ENCODE measurements around the gene THUMPD2. TPM values are rescaled to one million over a fixed set of nuclear protein-coding genes. Genes with fewer than 3 reads are reported as not detected.

Gene THUMPD2
- total RNA-seq, 1 donor from 2014 or later = 5.0 TPM

DNA sequence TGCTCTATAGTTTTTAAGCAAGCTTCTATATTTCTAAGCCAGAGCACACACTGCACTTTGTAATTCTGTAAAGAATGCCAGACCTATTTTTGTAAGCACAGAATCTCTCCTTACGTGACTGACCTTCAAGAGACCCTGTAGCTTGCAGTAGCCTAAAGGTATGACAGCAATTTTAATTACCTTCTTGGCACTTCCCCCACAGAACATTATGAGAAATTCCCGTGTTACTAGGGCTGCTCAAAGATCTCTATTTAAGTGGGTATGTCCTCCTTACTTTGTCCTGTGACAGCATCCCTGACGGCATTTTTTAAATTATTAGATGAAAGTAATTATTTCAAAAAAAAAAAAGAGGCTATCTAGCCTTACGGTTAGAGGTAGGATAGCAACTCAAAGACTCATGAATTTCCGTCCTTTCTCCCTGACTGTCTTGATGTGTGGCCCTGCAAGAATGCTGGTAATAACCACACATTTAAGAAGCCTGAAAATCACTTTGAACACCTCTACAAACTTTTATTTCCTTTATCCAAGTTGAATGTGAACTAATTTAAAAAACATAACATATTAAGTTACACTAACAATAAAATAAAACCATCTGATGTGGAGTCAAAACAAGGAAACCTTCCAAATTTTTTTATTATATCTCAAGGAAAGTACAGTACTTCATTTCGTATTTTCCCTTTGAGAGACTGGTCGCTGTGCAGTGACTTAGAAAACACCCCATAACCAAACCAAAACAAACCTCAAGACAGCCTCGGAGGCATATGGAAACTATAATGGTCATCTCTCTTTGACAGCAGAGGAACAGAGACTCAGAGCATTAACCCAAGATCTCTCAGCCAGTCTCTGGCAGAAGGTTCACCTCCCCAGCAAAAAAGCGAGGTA lies 54.9 kb downstream of the THUMPD2 start:
- H3K36me3 Mint-ChIP-seq (ENCODE audit: low read depth, unreplicated experiment) = no peaks in the 10 kb centered on the region
- no peaks in the 10 kb centered on the region for H3K9me3 Mint-ChIP-seq (ENCODE audit: unreplicated experiment)
- no peak overlapping the region for H3K4me3 Mint-ChIP-seq (ENCODE audit: unreplicated experiment)
- no peak for DNase-seq (ENCODE audit: low spot score)
- H3K27ac Mint-ChIP-seq (ENCODE audit: unreplicated experiment) = no peak overlapping the region
- peaks cover 3% of the 10 kb centered on the region for H3K4me1 Mint-ChIP-seq (ENCODE audit: unreplicated experiment)
- peaks cover 1% of the 10 kb centered on the region for H3K27me3 Mint-ChIP-seq (ENCODE audit: unreplicated experiment)
- TF ChIP-seq, protein P1, sequence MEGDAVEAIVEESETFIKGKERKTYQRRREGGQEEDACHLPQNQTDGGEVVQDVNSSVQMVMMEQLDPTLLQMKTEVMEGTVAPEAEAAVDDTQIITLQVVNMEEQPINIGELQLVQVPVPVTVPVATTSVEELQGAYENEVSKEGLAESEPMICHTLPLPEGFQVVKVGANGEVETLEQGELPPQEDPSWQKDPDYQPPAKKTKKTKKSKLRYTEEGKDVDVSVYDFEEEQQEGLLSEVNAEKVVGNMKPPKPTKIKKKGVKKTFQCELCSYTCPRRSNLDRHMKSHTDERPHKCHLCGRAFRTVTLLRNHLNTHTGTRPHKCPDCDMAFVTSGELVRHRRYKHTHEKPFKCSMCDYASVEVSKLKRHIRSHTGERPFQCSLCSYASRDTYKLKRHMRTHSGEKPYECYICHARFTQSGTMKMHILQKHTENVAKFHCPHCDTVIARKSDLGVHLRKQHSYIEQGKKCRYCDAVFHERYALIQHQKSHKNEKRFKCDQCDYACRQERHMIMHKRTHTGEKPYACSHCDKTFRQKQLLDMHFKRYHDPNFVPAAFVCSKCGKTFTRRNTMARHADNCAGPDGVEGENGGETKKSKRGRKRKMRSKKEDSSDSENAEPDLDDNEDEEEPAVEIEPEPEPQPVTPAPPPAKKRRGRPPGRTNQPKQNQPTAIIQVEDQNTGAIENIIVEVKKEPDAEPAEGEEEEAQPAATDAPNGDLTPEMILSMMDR (IDR thresholded peaks at IDR 0.05; ENCODE audit: unreplicated experiment) = no peak

DNA sequence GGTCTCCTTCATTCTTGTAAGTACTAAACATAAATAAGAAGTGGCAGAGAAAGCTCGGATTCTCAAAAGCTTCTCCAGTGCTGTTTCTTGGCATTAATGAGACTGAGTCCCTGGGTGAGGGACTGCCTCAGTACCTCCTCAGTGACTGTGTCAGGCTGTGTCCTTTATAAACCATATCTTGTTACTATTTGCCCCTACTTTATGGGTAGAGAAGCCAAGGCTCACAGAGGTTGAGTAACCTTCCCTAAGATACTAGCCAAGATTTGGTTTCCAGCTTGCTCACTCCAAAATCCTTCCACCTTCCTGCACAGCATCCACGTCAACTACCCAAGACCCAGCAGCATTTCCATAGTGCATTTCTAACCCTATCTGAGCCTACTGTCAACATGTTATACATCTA lies 55.6 kb downstream of the THUMPD2 start:
- Mint-ChIP-seq H3K4me3 (ENCODE audit: unreplicated experiment) (no peak overlapping the region), H3K27me3 (ENCODE audit: unreplicated experiment) (peaks cover 1% of the 10 kb centered on the region), H3K36me3 (ENCODE audit: low read depth, unreplicated experiment) (no peaks in the 10 kb centered on the region), H3K27ac (ENCODE audit: unreplicated experiment) (no peak overlapping the region), H3K9me3 (ENCODE audit: unreplicated experiment) (no peaks in the 10 kb centered on the region), H3K4me1 (ENCODE audit: unreplicated experiment) (peaks cover 3% of the 10 kb centered on the region)
- TF ChIP-seq, protein P1 (IDR thresholded peaks at IDR 0.05; ENCODE audit: unreplicated experiment) = no peak
- no peak for DNase-seq (ENCODE audit: low spot score)

DNA sequence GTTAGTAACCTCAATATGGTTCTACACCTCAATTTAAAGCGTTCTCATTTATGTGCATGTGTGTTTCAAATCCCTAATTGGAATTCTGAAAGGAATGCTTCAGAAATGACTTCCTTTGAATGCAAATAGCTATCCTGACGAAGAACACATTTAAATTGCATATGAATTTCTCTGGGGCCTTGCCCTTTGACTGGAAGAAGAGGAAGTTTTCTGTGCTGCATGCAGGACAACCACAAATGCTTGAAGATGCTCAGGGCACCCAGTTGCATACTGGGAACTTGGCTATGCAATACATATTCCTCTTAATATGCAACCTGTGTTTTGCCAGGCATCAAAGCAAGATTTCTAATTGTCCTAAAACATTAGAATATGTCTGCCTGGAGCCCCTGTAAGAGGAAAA lies 58.1 kb downstream of the THUMPD2 start:
- no peak for DNase-seq (ENCODE audit: low spot score)
- no peak overlapping the region for H3K27ac Mint-ChIP-seq (ENCODE audit: unreplicated experiment)
- no peaks in the 10 kb centered on the region for H3K4me1 Mint-ChIP-seq (ENCODE audit: unreplicated experiment)
- no peaks in the 10 kb centered on the region for H3K36me3 Mint-ChIP-seq (ENCODE audit: low read depth, unreplicated experiment)
- H3K4me3 Mint-ChIP-seq (ENCODE audit: unreplicated experiment) = no peak overlapping the region
- no peaks in the 10 kb centered on the region for H3K9me3 Mint-ChIP-seq (ENCODE audit: unreplicated experiment)
- peaks cover 1% of the 10 kb centered on the region for H3K27me3 Mint-ChIP-seq (ENCODE audit: unreplicated experiment)
- TF ChIP-seq, protein P1 (IDR thresholded peaks at IDR 0.05; ENCODE audit: unreplicated experiment) = no peak

DNA sequence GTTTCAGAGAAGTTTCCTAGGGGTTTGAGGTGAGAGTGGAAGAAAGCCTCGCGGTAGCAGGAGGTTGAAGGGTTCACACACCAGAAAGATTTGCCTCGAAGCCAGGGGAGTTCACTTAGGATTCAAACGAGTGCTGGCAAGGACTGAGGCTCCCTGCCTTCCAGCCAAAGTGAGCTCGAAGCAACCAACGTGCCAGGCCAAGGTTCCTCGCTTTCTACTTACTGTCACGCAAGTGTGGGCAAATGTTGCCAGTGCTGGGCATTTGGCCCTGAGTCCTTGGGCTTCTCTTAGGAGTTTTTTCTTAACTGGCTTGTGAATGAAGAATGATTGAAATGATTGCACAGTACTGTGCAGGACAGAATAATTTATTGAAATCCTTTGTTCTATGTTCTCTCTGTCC lies 59.7 kb downstream of the THUMPD2 start:
- Mint-ChIP-seq H3K27ac (ENCODE audit: unreplicated experiment) (no peak overlapping the region), H3K36me3 (ENCODE audit: low read depth, unreplicated experiment) (no peaks in the 10 kb centered on the region), H3K4me1 (ENCODE audit: unreplicated experiment) (no peaks in the 10 kb centered on the region), H3K27me3 (ENCODE audit: unreplicated experiment) (no peaks in the 10 kb centered on the region), H3K9me3 (ENCODE audit: unreplicated experiment) (no peaks in the 10 kb centered on the region), H3K4me3 (ENCODE audit: unreplicated experiment) (no peak overlapping the region)
- TF ChIP-seq, protein P1 (IDR thresholded peaks at IDR 0.05; ENCODE audit: unreplicated experiment) = no peak
- DNase-seq (ENCODE audit: low spot score) = no peak

DNA sequence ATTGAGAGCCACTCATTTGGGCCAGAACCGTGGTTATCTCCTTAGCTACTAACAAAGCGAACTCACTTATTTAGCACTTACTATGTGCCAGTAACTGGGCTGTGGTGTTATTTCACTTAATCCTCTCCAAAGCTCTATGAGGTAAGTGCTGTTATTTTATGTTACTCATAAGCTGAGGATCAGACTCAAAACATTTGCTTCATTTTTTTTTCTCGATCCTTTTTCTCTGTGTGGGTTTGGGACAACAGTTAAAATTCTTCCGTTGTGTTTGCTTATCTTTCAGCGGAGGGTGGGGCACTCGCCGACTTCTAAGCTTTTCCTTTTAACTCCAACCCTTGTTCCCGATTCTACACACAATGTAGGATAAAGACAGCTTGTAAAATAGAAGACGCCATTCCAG lies 60.6 kb downstream of the THUMPD2 start:
- no peak overlapping the region for H3K27ac Mint-ChIP-seq (ENCODE audit: unreplicated experiment)
- H3K36me3 Mint-ChIP-seq (ENCODE audit: low read depth, unreplicated experiment) = no peaks in the 10 kb centered on the region
- no peaks in the 10 kb centered on the region for H3K9me3 Mint-ChIP-seq (ENCODE audit: unreplicated experiment)
- no peaks in the 10 kb centered on the region for H3K4me1 Mint-ChIP-seq (ENCODE audit: unreplicated experiment)
- H3K4me3 Mint-ChIP-seq (ENCODE audit: unreplicated experiment) = no peak overlapping the region
- TF ChIP-seq, protein P1 (IDR thresholded peaks at IDR 0.05; ENCODE audit: unreplicated experiment) = no peak
- no peak for DNase-seq (ENCODE audit: low spot score)
- H3K27me3 Mint-ChIP-seq (ENCODE audit: unreplicated experiment) = no peaks in the 10 kb centered on the region
